Astrocyte (in vitro differentiated cells and primary cell): ENCODE measurements around the gene DENR. TPM values are rescaled to one million over a fixed set of nuclear protein-coding genes. Genes with fewer than 3 reads are reported as not detected.
A peak's percentile ranks its signal among the peaks of the same experiment; 100 is the strongest.

Experiments
- DNase-seq: peaks from one replicate; pipeline ENCODE4 v3.0.0-alpha.2; 2010; ENCODE audit warnings: low read depth
- FAIRE-seq: peaks from 2 replicates; lab custom pipeline; 2011; peaks lifted over from hg19 to GRCh38; lab: Jason Lieb, UNC
- H2AFZ ChIP-seq: 2 replicates; pipeline ENCODE4 v1.6.0; 2012; ENCODE audit warnings: low read depth, low read length, inconsistent platforms
- H3K27ac ChIP-seq: 2 replicates; pipeline ENCODE4 v1.5.1; 2011; ENCODE audit warnings: low read depth, low read length, inconsistent platforms
- H3K27me3 ChIP-seq: 2 replicates; pipeline ENCODE4 v1.6.0; 2011; ENCODE audit warnings: low read length, inconsistent platforms; ENCODE audit not compliant: insufficient read depth
- H3K36me3 ChIP-seq: 2 replicates; pipeline ENCODE4 v1.5.1; 2011; ENCODE audit warnings: low read length, inconsistent platforms; ENCODE audit not compliant: insufficient read depth
- H3K4me1 ChIP-seq: 2 replicates; pipeline ENCODE4 v1.5.1; 2011; ENCODE audit warnings: low read length, inconsistent platforms; ENCODE audit not compliant: insufficient read depth
- H3K4me2 ChIP-seq: 2 replicates; pipeline ENCODE4 v1.6.0; 2012; ENCODE audit warnings: low read length, inconsistent platforms
- H3K4me3 ChIP-seq: 2 replicates; pipeline ENCODE4 v1.5.1; 2011; ENCODE audit warnings: low read depth, mild to moderate bottlenecking, low read length, inconsistent platforms; ENCODE audit not compliant: insufficient read depth
- H3K79me2 ChIP-seq: 2 replicates; pipeline ENCODE4 v1.6.0; 2012; ENCODE audit warnings: mild to moderate bottlenecking, low read length, inconsistent platforms; ENCODE audit not compliant: insufficient read depth
- H3K9ac ChIP-seq: 2 replicates; pipeline ENCODE4 v1.6.0; 2012; ENCODE audit warnings: mild to moderate bottlenecking, low read length, inconsistent platforms
- H3K9me3 ChIP-seq: 2 replicates; pipeline ENCODE4 v1.5.1; 2012; ENCODE audit warnings: low read depth, mild to moderate bottlenecking, low read length, inconsistent platforms; ENCODE audit not compliant: insufficient read depth
- H4K20me1 ChIP-seq: 2 replicates; pipeline ENCODE4 v1.6.0; 2012; ENCODE audit warnings: low read length, inconsistent platforms; ENCODE audit not compliant: insufficient read depth
- H3K27ac Mint-ChIP-seq: one replicate; pipeline ENCODE4 v1.8.0; 2021; ENCODE audit warnings: mild to moderate bottlenecking, mixed read lengths; ENCODE audit not compliant: unreplicated experiment
- H3K27me3 Mint-ChIP-seq: one replicate; pipeline ENCODE4 v1.8.0; 2021; ENCODE audit warnings: low read depth, mixed read lengths; ENCODE audit not compliant: unreplicated experiment
- H3K36me3 Mint-ChIP-seq: one replicate; pipeline ENCODE4 v1.8.0; 2021; ENCODE audit warnings: low read depth, mixed read lengths; ENCODE audit not compliant: unreplicated experiment
- H3K4me1 Mint-ChIP-seq: one replicate; pipeline ENCODE4 v1.8.0; 2021; ENCODE audit warnings: low read depth, mixed read lengths; ENCODE audit not compliant: unreplicated experiment
- H3K4me3 Mint-ChIP-seq: one replicate; pipeline ENCODE4 v1.8.0; 2021; ENCODE audit warnings: mild to moderate bottlenecking, moderate library complexity, mixed read lengths; ENCODE audit not compliant: unreplicated experiment
- H3K9me3 Mint-ChIP-seq: one replicate; pipeline ENCODE4 v1.8.0; 2021; ENCODE audit warnings: mild to moderate bottlenecking, mixed read lengths; ENCODE audit not compliant: unreplicated experiment
- EZH2 ChIP-seq: IDR thresholded peaks from 2 replicates; pipeline ENCODE4 v1.6.1; 2012; ENCODE audit warnings: mild to moderate bottlenecking, low read length, inconsistent platforms; ENCODE audit not compliant: insufficient read depth
- total RNA-seq: library from RNA; stranded (reverse); gene quantifications from 2 replicates; pipeline ENCODE4 v1.2.1, GENCODE V29; 2021
- TF ChIP-seq, protein P1 (sequence below): IDR thresholded peaks from 2 replicates; pipeline ENCODE4 v1.5.1; 2011; ENCODE audit warnings: low read depth, mild to moderate bottlenecking, inconsistent platforms, low read length, moderate library complexity; ENCODE audit not compliant: insufficient read depth

Gene DENR
- total RNA-seq, 1 donor from 2014 or later, result 62.9 TPM

DNA sequence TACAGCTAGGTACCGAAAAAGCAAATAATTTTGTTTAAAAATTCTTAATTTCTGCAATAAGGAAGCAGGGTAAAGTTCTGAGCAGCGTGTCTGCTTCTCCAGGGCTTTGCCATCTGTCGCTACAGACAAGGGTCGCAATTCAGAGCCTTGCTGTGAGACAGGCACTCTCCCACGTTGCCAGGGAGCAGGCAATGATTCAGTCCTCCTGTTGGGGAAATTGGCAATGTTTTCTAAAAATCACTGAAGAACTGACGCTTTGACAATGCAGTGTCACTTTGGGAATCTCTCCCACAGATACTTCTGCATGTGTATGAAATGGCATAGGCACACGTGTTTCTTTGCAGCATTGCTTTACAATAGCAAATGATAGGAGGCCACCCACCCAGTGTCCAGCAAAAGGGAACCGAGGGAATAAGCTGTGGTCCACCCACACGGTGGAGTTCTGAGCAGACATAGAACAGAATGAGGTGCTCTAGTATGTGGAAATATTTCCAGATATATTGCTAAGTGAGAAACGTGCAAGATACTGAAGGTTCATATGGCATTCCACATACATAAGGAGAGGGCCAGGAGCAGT, 66.7 kb downstream of the DENR start:
- Histone ChIP-seq H2AFZ (no peak overlapping the region), H4K20me1 (no peaks in the 10 kb centered on the region), H3K4me3 (no peak overlapping the region), H3K27me3 (no peaks in the 10 kb centered on the region), H3K36me3 (no peaks in the 10 kb centered on the region), H3K27ac (no peak overlapping the region), H3K9me3 (no peaks in the 10 kb centered on the region), H3K4me1 (no peaks in the 10 kb centered on the region), H3K4me2 (no peak overlapping the region), H3K9ac (no peak overlapping the region), H3K79me2 (no peaks in the 10 kb centered on the region)
- Mint-ChIP-seq H3K4me3 (no peak overlapping the region), H3K27ac (peak overlapping the region; percentile 28), H3K36me3 (no peaks in the 10 kb centered on the region), H3K4me1 (peaks cover 4% of the 10 kb centered on the region), H3K27me3 (no peaks in the 10 kb centered on the region), H3K9me3 (no peaks in the 10 kb centered on the region)
- TF ChIP-seq EZH2, result no peak
- TF ChIP-seq, protein P1, sequence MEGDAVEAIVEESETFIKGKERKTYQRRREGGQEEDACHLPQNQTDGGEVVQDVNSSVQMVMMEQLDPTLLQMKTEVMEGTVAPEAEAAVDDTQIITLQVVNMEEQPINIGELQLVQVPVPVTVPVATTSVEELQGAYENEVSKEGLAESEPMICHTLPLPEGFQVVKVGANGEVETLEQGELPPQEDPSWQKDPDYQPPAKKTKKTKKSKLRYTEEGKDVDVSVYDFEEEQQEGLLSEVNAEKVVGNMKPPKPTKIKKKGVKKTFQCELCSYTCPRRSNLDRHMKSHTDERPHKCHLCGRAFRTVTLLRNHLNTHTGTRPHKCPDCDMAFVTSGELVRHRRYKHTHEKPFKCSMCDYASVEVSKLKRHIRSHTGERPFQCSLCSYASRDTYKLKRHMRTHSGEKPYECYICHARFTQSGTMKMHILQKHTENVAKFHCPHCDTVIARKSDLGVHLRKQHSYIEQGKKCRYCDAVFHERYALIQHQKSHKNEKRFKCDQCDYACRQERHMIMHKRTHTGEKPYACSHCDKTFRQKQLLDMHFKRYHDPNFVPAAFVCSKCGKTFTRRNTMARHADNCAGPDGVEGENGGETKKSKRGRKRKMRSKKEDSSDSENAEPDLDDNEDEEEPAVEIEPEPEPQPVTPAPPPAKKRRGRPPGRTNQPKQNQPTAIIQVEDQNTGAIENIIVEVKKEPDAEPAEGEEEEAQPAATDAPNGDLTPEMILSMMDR, result no peak
- DNase-seq, result no peak
- FAIRE-seq, result no peak

DNA sequence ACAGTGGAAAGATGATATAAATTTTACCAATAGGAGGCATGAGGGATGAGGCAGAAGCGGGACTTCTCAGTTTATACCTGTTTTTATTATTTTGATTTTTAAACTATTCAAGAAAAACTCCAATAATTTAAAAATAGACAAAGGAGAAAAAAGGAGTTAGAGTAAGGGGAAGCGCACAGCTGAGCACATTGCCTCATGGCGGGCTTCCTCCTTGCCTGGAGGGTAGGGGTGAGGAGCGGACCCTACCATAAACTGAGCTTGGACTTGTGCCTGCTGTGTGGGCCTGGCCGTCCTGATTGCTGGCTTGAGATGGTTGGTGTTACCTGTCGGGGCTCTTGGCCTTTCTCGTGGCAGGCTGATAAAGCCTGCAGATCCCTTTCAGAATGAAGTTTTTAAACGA, 67.5 kb downstream of the DENR start:
- H3K9me3 ChIP-seq, result no peaks in the 10 kb centered on the region
- H3K4me3 Mint-ChIP-seq, result no peak overlapping the region
- no peaks in the 10 kb centered on the region for H3K27me3 Mint-ChIP-seq
- no peak overlapping the region for H3K9ac ChIP-seq
- no peaks in the 10 kb centered on the region for H3K36me3 Mint-ChIP-seq
- no peak for TF ChIP-seq EZH2
- TF ChIP-seq, protein P1, result no peak
- no peak overlapping the region for H3K4me2 ChIP-seq
- H3K4me1 Mint-ChIP-seq, result peaks cover 4% of the 10 kb centered on the region
- no peaks in the 10 kb centered on the region for H3K4me1 ChIP-seq
- DNase-seq (no peak), FAIRE-seq (no peak)
- H3K27me3 ChIP-seq, result no peaks in the 10 kb centered on the region
- no peaks in the 10 kb centered on the region for H3K36me3 ChIP-seq
- no peak overlapping the region for H3K27ac ChIP-seq
- H3K9me3 Mint-ChIP-seq, result no peaks in the 10 kb centered on the region
- no peaks in the 10 kb centered on the region for H4K20me1 ChIP-seq
- H2AFZ ChIP-seq, result no peak overlapping the region
- H3K4me3 ChIP-seq, result no peak overlapping the region
- H3K79me2 ChIP-seq, result no peaks in the 10 kb centered on the region
- H3K27ac Mint-ChIP-seq, result no peak overlapping the region

Other genes starting within 250 kb of the DENR start
- 55.6 and 56.3 TPM in 2 replicates for gene RSRC2, start 225.9 kb upstream of the DENR start, total RNA-seq
- gene KNTC1, start 225.6 kb upstream of the DENR start, total RNA-seq, result 8.6 and 10.6 TPM in 2 replicates
- gene HCAR2, start 49.5 kb upstream of the DENR start, total RNA-seq, result not detected in 2 replicates
- gene HCAR3, start 36.0 kb upstream of the DENR start, total RNA-seq, result not detected in 2 replicates
- not detected in 2 replicates for gene HCAR1, start 22.0 kb upstream of the DENR start, total RNA-seq
- gene CCDC62, start 21.7 kb downstream of the DENR start, total RNA-seq, result 0.60 and 0.82 TPM in 2 replicates
- 21.3 and 22.2 TPM in 2 replicates for gene HIP1R, start 82.6 kb downstream of the DENR start, total RNA-seq
- 27.1 and 31.4 TPM in 2 replicates for gene VPS37B, start 143.3 kb downstream of the DENR start, total RNA-seq
- gene ABCB9, start 213.6 kb downstream of the DENR start, total RNA-seq, result 11.6 and 12.9 TPM in 2 replicates
- gene OGFOD2, start 222.4 kb downstream of the DENR start, total RNA-seq, result 13.3 and 16.1 TPM in 2 replicates
- 121 and 122 TPM in 2 replicates for gene ARL6IP4, start 227.9 kb downstream of the DENR start, total RNA-seq